ENCODE data around the gene KRT27. TPM values are rescaled to one million over a fixed set of nuclear protein-coding genes. Genes with fewer than 3 reads are reported as not detected.
A peak's percentile ranks its signal among the peaks of the same experiment; 100 is the strongest.

The KRT27 gene
- total RNA-seq, 1 donor from 2014 or later: not detected

GRCh38 chr17:40730970-40731369 lies 51.4 kb downstream of the KRT27 start:
- TF ChIP-seq POLR2A (IDR thresholded peaks at IDR 0.05): no peak
- TF ChIP-seq CTCF (IDR thresholded peaks at IDR 0.05): no peak
- TF ChIP-seq POLR2AphosphoS5 (IDR thresholded peaks at IDR 0.05; ENCODE audit: insufficient read depth in 1 of 2, low read depth in 1 of 2): no peak
- Histone ChIP-seq H3K4me3 (no peak overlapping the region), H3K36me3 (no peaks in the 10 kb centered on the region), H3K4me1 (no peaks in the 10 kb centered on the region), H3K27me3 (no peaks in the 10 kb centered on the region), H3K27ac (no peak overlapping the region), H3K9me3 (no peaks in the 10 kb centered on the region)
- intact Hi-C loops (cut with DNase I): no loop called here
- no peak for DNase-seq (ENCODE audit: extremely low spot score in 2 of 2)

- Histone ChIP-seq H3K4me1 (no peaks in the 10 kb centered on the region), H3K27me3 (no peaks in the 10 kb centered on the region), H3K4me3 (no peak overlapping the region), H3K36me3 (no peaks in the 10 kb centered on the region), H3K9me3 (no peaks in the 10 kb centered on the region), H3K27ac (no peak overlapping the region)
- no peak for TF ChIP-seq CTCF (IDR thresholded peaks at IDR 0.05)
- no peak for TF ChIP-seq POLR2AphosphoS5 (IDR thresholded peaks at IDR 0.05; ENCODE audit: insufficient read depth in 1 of 2, low read depth in 1 of 2)
- no peak for TF ChIP-seq POLR2A (IDR thresholded peaks at IDR 0.05)
- intact Hi-C loops (cut with DNase I): no loop called here
- DNase-seq (ENCODE audit: extremely low spot score in 2 of 2): no peak
Observed at GRCh38 chr17:40727447-40728231, 54.7 kb downstream of the KRT27 start.

DNA sequence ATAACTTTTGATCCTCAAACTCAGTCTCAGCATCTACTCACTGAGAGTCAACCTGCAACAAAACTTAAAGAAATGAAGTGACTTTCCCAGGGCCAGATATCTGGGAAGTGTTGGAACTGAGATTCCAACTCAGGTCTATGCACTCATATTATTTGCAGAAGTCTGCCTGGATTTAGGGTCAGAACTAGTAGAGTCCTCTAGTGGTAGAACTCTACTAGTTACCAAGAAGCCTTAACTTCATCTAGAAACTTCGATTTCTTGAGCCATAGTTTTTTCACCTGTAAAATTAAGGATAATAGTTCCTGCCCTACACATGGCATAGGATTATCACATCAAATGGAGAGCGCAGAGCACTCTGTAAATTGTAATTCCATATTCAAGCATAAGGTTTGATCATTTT lies 55.4 kb downstream of the KRT27 start:
- Histone ChIP-seq H3K27me3 (no peaks in the 10 kb centered on the region), H3K9me3 (no peaks in the 10 kb centered on the region), H3K27ac (no peak overlapping the region), H3K4me3 (no peak overlapping the region), H3K36me3 (no peaks in the 10 kb centered on the region), H3K4me1 (no peaks in the 10 kb centered on the region)
- TF ChIP-seq CTCF (IDR thresholded peaks at IDR 0.05) (peak in 1 of 3 experiments; percentile 11), POLR2AphosphoS5 (IDR thresholded peaks at IDR 0.05; ENCODE audit: insufficient read depth in 1 of 2, low read depth in 1 of 2) (no peak)
- intact Hi-C loops (cut with DNase I): no loop called here
- DNase-seq (ENCODE audit: extremely low spot score in 2 of 2): no peak

Other genes with a start within 250 kb of the KRT27 start
- not detected for gene CCR7, start 217.1 kb downstream of the KRT27 start, total RNA-seq
- 96.3 TPM for gene SMARCE1, start 134.7 kb downstream of the KRT27 start, total RNA-seq
- not detected for gene KRT222, start 117.4 kb downstream of the KRT27 start, total RNA-seq
- gene KRT24, start 78.8 kb downstream of the KRT27 start, total RNA-seq: 1.5 TPM
- gene KRT25, start 27.2 kb downstream of the KRT27 start, total RNA-seq: not detected
- not detected for gene KRT26, start 10.3 kb downstream of the KRT27 start, total RNA-seq
- not detected for gene KRT28, start 17.4 kb upstream of the KRT27 start, total RNA-seq
- gene KRT10, start 40.1 kb upstream of the KRT27 start, total RNA-seq: 919 TPM
- gene KRT12, start 84.7 kb upstream of the KRT27 start, total RNA-seq: not detected
- gene KRT20, start 102.7 kb upstream of the KRT27 start, total RNA-seq: not detected
- gene KRT23, start 155.1 kb upstream of the KRT27 start, total RNA-seq: 0.98 TPM
- not detected for gene KRT39, start 184.4 kb upstream of the KRT27 start, total RNA-seq
- not detected for gene KRT40, start 201.8 kb upstream of the KRT27 start, total RNA-seq
- gene KRTAP3-3, start 211.6 kb upstream of the KRT27 start, total RNA-seq: not detected
- gene KRTAP3-2, start 217.4 kb upstream of the KRT27 start, total RNA-seq: not detected
- gene KRTAP3-1, start 226.6 kb upstream of the KRT27 start, total RNA-seq: not detected
- not detected for gene KRTAP1-5, start 244.7 kb upstream of the KRT27 start, total RNA-seq
- gene KRTAP1-4, start 247.6 kb upstream of the KRT27 start, total RNA-seq: not detected

Measured in vagina (tissue), 2 donors.